Heart right ventricle (tissue), 16 donors: Measurements from ENCODE around the gene B4GALT6. TPM values are rescaled to one million over a fixed set of nuclear protein-coding genes. Genes with fewer than 3 reads are reported as not detected.

Source experiments
- ATAC-seq, 8 donors: fragments of 200-7000 bp; cut with Tn5 transposase; one replicate each; pipeline ENCODE4 v1.9.1; 2020; ENCODE audit warnings: mild to moderate bottlenecking in 8 of 8, moderate library complexity in 8 of 8, moderate number of reproducible peaks in 1 of 8
- DNase-seq, 2 donors: peaks; one replicate each; pipeline ENCODE4 v3.0.0-alpha.2; 2020
- H3K27ac ChIP-seq, 10 donors: fragments of 200-600 bp; sonication (generic) in 2 of 10; one replicate each; pipeline versions ENCODE4 v1.5.0 to v1.8.0; 2020 to 2022; ENCODE audit warnings: mild to moderate bottlenecking in 3 of 10
- H3K27me3 ChIP-seq, 7 donors: fragments of 200-600 bp; one replicate each; pipeline ENCODE4 v1.8.0; 2021 to 2022; ENCODE audit warnings: mild to moderate bottlenecking in 2 of 7
- H3K36me3 ChIP-seq, 9 donors: fragments of 200-600 bp; sonication (generic) in 1 of 9; one replicate each; pipeline versions ENCODE4 v1.5.0 to v1.8.0; 2020 to 2022; ENCODE audit warnings: mild to moderate bottlenecking in 2 of 9
- H3K4me1 ChIP-seq, 9 donors: fragments of 200-600 bp; sonication (generic) in 1 of 9; one replicate each; pipeline versions ENCODE4 v1.5.0 to v1.8.0; 2020 to 2022; ENCODE audit warnings: mild to moderate bottlenecking in 4 of 9
- H3K4me3 ChIP-seq, 10 donors: fragments of 200-600 bp; sonication (generic) in 2 of 10; one replicate each; pipeline versions ENCODE4 v1.5.0 to v1.8.0; 2020 to 2022; ENCODE audit warnings: mild to moderate bottlenecking in 7 of 10, moderate library complexity in 2 of 10
- H3K9me3 ChIP-seq, 11 donors: fragments of 200-600 bp in 10 of 11; sonication (generic) in 2 of 11; one replicate each; pipeline versions ENCODE4 v1.5.0 to v1.8.0; 2013 to 2022; ENCODE audit warnings: mild to moderate bottlenecking in 2 of 11, control low read depth in 1 of 11, moderate library complexity in 1 of 11
- CTCF ChIP-seq, 9 donors: fragments of 200-600 bp; sonication (generic) in 2 of 9; IDR thresholded peaks; one replicate each; pipeline versions ENCODE4 v1.5.0 to v1.8.0; 2021 to 2022; ENCODE audit warnings: antibody characterized with exemption in 9 of 9, mild to moderate bottlenecking in 5 of 9, moderate library complexity in 1 of 9
- WGBS, 2 donors: extraction: QIAGEN DNeasy Blood & Tissue Kit; methylation state at CpG; one replicate each; pipeline ENCODE4 v1.1.7; 2013; ENCODE audit warnings: inconsistent platforms in 1 of 2; 5-methylcytosine and 5-hydroxymethylcytosine counted together
- intact Hi-C, 10 donors: fragments of 100-400 bp; cut with DNase I; formaldehyde crosslinking; loops; one replicate each; pipeline versions ENCODE4 v1.11.1 to v1.14.2; 2022
- polyA plus RNA-seq, 2 donors: library from polyadenylated mRNA; stranded (reverse); fragments of 200-250 nt; gene quantifications; one replicate each; pipeline ENCODE4 v1.2.3, GENCODE V29; 2013
- total RNA-seq, 10 donors: library from RNA; stranded (reverse); fragmentation: NEBNext Ultra II Directional in 3 of 10; extraction: Animal tissue kit (Norgen Biotek cat#: 25700) in 3 of 10; gene quantifications; one replicate each; pipeline versions ENCODE4 v1.2.1 to v1.2.4, GENCODE V29; 2021 to 2023
- donor health status: Arrhythmogenic right ventricular cardiomyopathy.
- donor health status: ischemic (EF 13 %, LVEDD 7.1; RV severe dilation, severe dysfunction).
- donor health status: healthy with polysubstance abuse.
- donor health status: DM: no; HTN: yes; CAD: no.
- donor health status: DM: no; HTN: no; CAD: no.
- donor health status: ischemic (EF 25% LVEDD 6.9; RV normal size, moderate dysfunction).
- donor health status: ischemic (EF 25% LVEDD 5.7; RV mildly dilated, moderate dysfunction).
- donor health status: healthy.
- donor health status: DM: yes; HTN: yes; CAD: no.
- donor health status: Ischemic cardiomyopathy.
- donor health status: ischemic (EF 35%, LVEDD 5.7; RV mildly dilated, moderate dysfunction).
- donor health status: nonischemic (EF 11% LVEDD 7.7; RV severe dilation, severe dysfunction).
- donor health status: DM: yes; HTN: yes; CAD: no.
- donor health status: PGD.
- donor health status: ischemic (EF 29% LVEDD 5.4; RV normal size, mild dysfunction).
- donor health status: nonischemic (EF 23%, LVEDD 6.1; RV moderate dilation, normal function).

The B4GALT6 gene
- total and polyA plus RNA-seq, 12 donors, result 0.61 to 19.6 (median 7.8) TPM

GRCh38 chr18:31606265-31606664 lies 78.1 kb downstream of the B4GALT6 start:
- 91 to 93% methylated on average over 2 of the region's 2 CpGs for WGBS, 2 donors
- TF ChIP-seq CTCF (IDR thresholded peaks at IDR 0.05), result no peak
- DNase-seq (no peak), ATAC-seq (no peak)
- intact Hi-C loops, result no loop called here
- H3K27me3 ChIP-seq, result no peaks in the 10 kb centered on the region
- no peaks in the 10 kb centered on the region for H3K36me3 ChIP-seq
- no peaks in the 10 kb centered on the region for H3K9me3 ChIP-seq
- H3K27ac ChIP-seq, result no peak overlapping the region
- H3K4me3 ChIP-seq, result no peak overlapping the region
- H3K4me1 ChIP-seq, result peaks cover 0 to 9% (median 6%) of the 10 kb centered on the region in 9 donors

GRCh38 chr18:31603315-31603714 lies 81.1 kb downstream of the B4GALT6 start:
- Histone ChIP-seq H3K27ac (no peak overlapping the region), H3K4me1 (no peaks in the 10 kb centered on the region), H3K4me3 (no peak overlapping the region), H3K27me3 (no peaks in the 10 kb centered on the region), H3K9me3 (no peaks in the 10 kb centered on the region), H3K36me3 (no peaks in the 10 kb centered on the region)
- no peak for TF ChIP-seq CTCF (IDR thresholded peaks at IDR 0.05)
- ATAC-seq (no peak), DNase-seq (no peak)
- intact Hi-C loops, result no loop called here

- intact Hi-C loops, result no loop called here
- Histone ChIP-seq H3K27me3 (no peaks in the 10 kb centered on the region), H3K36me3 (no peaks in the 10 kb centered on the region), H3K4me1 (no peaks in the 10 kb centered on the region), H3K27ac (no peak overlapping the region), H3K4me3 (no peak overlapping the region), H3K9me3 (peaks cover 0 to 5% (median 0%) of the 10 kb centered on the region in 11 donors)
- no peak for DNase-seq
- no peak for ATAC-seq
- TF ChIP-seq CTCF (IDR thresholded peaks at IDR 0.05), result no peak
- 90 to 92% methylated on average over 13 of the region's 13 CpGs for WGBS, 2 donors
Observed at GRCh38 chr18:31598021-31598805, 86.2 kb downstream of the B4GALT6 start.

- Histone ChIP-seq H3K27me3 (peaks cover 0 to 6% (median 0%) of the 10 kb centered on the region in 7 donors), H3K9me3 (peaks cover 0 to 5% (median 0%) of the 10 kb centered on the region in 11 donors), H3K36me3 (no peaks in the 10 kb centered on the region), H3K4me1 (no peaks in the 10 kb centered on the region), H3K4me3 (no peak overlapping the region), H3K27ac (no peak overlapping the region)
- no peak for TF ChIP-seq CTCF (IDR thresholded peaks at IDR 0.05)
- WGBS, 2 donors, result 88 to 91% methylated on average over 9 of the region's 9 CpGs
- DNase-seq, result no peak
- no peak for ATAC-seq
- intact Hi-C loops, result no loop called here
Observed at GRCh38 chr18:31596081-31596872, 88.1 kb downstream of the B4GALT6 start.
